Peyer's patch (tissue), 4 donors: Measurements from ENCODE around the gene KLHL18.

Experiments
- CTCF ChIP-seq, 6 experiments: fragments of 450-650 bp in 4 of 6; fragments of 200-600 bp in 2 of 6; sonication (generic) in 1 of 6; IDR thresholded peaks; one replicate each; pipeline ENCODE4 v1.5.1; 2017 to 2019; ENCODE audit warnings: antibody characterized with exemption in 6 of 6, mild to moderate bottlenecking in 3 of 6, moderate library complexity in 1 of 6
- POLR2A ChIP-seq, 2 donors: fragments of 450-650 bp; IDR thresholded peaks; one replicate each; pipeline ENCODE4 v1.5.1; 2017; ENCODE audit warnings: antibody characterized with exemption in 2 of 2, mild to moderate bottlenecking in 2 of 2, moderate library complexity in 2 of 2

GRCh38 chr3:47314056-47314764 lies 31.5 kb downstream of the KLHL18 start:
- TF ChIP-seq CTCF (IDR thresholded peaks at IDR 0.05) (no peak), POLR2A (IDR thresholded peaks at IDR 0.05) (no peak)
